Omental fat pad (tissue), 4 donors: Measurements from ENCODE around the gene ACOX3. TPM values are rescaled to one million over a fixed set of nuclear protein-coding genes. Genes with fewer than 3 reads are reported as not detected.
"Not testable (repeated sequence)": the region's sequence is repeated elsewhere in the genome, so short reads cannot be mapped to it uniquely, and the experiment has no call there.

Experiments used
- ATAC-seq: fragments of 150-250 bp; one replicate; pipeline ENCODE4 v1.9.1; 2016; ENCODE audit warnings: mild to moderate bottlenecking, moderate library complexity; ENCODE audit not compliant: low FRiP score
- DNase-seq: peaks from one replicate; pipeline ENCODE4 v3.0.0-alpha.2; 2019; ENCODE audit warnings: low spot score
- CTCF ChIP-seq, 3 donors: fragments of 450-650 bp; IDR thresholded peaks; one replicate each; pipeline ENCODE4 v1.5.1; 2016 to 2017; ENCODE audit warnings: antibody characterized with exemption in 3 of 3, mild to moderate bottlenecking in 3 of 3, moderate library complexity in 2 of 3
- total RNA-seq, 4 donors: library from RNA; depleted of rRNA; stranded (reverse); fragments of >200 nt; gene quantifications; one replicate each; pipeline ENCODE4 v1.1.0, GENCODE V29; 2016

Gene ACOX3
- total RNA-seq, 4 donors from 2014 or later: 14.7 to 28.2 (median 23.6) TPM

GRCh38 chr4:8411351-8412180 is 29.0 kb downstream of the ACOX3 start:
- TF ChIP-seq CTCF (IDR thresholded peaks at IDR 0.05): no peak
- ATAC-seq: no peak
- DNase-seq: no peak

GRCh38 chr4:8410641-8411271 is 29.8 kb downstream of the ACOX3 start:
- no peak for DNase-seq
- peak; percentile 81 for ATAC-seq
- no peak for TF ChIP-seq CTCF (IDR thresholded peaks at IDR 0.05)

- no peak for ATAC-seq
- no peak for DNase-seq
- TF ChIP-seq CTCF (IDR thresholded peaks at IDR 0.05): no peak
Measured at GRCh38 chr4:8410066-8410625, 30.4 kb downstream of the ACOX3 start.

GRCh38 chr4:8409264-8410065 is 31.1 kb downstream of the ACOX3 start:
- DNase-seq (no peak), ATAC-seq (peak; percentile 12)
- TF ChIP-seq CTCF (IDR thresholded peaks at IDR 0.05): no peak

DNA sequence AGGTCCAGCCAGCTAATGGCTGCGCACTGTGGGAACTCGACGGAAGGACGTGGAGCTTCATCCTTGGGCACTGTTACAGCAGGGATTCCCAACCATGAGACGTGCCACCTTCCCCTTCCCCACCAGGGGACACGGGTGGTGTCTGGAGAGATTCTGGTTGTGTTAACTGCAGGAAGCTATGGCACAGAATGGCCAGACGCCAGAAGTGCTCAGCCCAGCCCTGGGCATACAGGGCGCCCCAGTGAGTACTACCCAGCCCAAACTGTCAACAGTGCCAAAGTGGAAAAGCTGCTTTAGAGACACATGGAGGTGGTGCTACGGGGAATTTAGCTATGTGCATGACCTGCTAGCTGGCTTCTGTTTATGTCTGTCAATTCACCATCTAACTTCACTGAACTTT is 32.8 kb downstream of the ACOX3 start:
- no peak for TF ChIP-seq CTCF (IDR thresholded peaks at IDR 0.05)
- DNase-seq: no peak
- no peak for ATAC-seq

DNA sequence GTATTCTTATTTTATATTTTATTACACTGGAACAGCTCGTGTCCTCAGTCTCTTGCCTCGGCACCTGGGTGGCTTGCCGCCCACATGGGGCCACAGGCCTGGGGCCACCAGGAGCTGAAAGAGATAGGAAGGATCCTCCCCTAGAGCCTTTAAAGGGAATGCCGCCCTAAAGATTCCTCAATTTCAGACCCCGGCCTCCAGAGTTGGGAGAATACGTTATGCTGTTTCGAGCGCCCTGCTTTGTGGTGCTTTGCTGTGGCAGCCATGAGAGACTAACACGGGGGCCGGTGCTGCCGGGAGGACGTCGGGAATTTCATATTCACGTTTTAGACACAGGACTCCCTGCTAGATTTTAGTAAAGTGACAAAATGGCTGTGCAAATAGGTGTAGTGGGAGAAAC is 33.2 kb downstream of the ACOX3 start:
- DNase-seq (no peak), ATAC-seq (no peak)
- TF ChIP-seq CTCF (IDR thresholded peaks at IDR 0.05): no peak

- DNase-seq, ATAC-seq: not testable (repeated sequence)
Measured at GRCh38 chr4:8406887-8407286, 33.6 kb downstream of the ACOX3 start.
